IPS-18a (cell line): ENCODE measurements around the gene RBM14.
"Not testable (repeated sequence)": the region's sequence is repeated elsewhere in the genome, so short reads cannot be mapped to it uniquely, and the experiment has no call there.

Experiments
- H3K27ac ChIP-seq: one replicate; pipeline ENCODE4 v1.5.1; 2013; ENCODE audit warnings: low read length
- H3K27me3 ChIP-seq: one replicate; pipeline ENCODE4 v1.6.1; 2013; ENCODE audit warnings: mild to moderate bottlenecking, low read length; ENCODE audit not compliant: control insufficient read depth, insufficient read depth
- H3K36me3 ChIP-seq: one replicate; pipeline ENCODE4 v1.6.1; 2013; ENCODE audit warnings: low read depth, low read length; ENCODE audit not compliant: control insufficient read depth
- H3K4me1 ChIP-seq: one replicate; pipeline ENCODE4 v1.6.1; 2013; ENCODE audit warnings: low read depth, low read length; ENCODE audit not compliant: control insufficient read depth
- H3K4me3 ChIP-seq: one replicate; pipeline ENCODE4 v1.5.1; 2013; ENCODE audit warnings: low read length
- H3K9ac ChIP-seq: one replicate; pipeline ENCODE4 v1.6.1; 2013; ENCODE audit warnings: mild to moderate bottlenecking, low read length, moderate library complexity
- H3K9me3 ChIP-seq: one replicate; pipeline ENCODE4 v1.6.1; 2013; ENCODE audit warnings: low read depth, low read length; ENCODE audit not compliant: control insufficient read depth

Gene RBM14

DNA sequence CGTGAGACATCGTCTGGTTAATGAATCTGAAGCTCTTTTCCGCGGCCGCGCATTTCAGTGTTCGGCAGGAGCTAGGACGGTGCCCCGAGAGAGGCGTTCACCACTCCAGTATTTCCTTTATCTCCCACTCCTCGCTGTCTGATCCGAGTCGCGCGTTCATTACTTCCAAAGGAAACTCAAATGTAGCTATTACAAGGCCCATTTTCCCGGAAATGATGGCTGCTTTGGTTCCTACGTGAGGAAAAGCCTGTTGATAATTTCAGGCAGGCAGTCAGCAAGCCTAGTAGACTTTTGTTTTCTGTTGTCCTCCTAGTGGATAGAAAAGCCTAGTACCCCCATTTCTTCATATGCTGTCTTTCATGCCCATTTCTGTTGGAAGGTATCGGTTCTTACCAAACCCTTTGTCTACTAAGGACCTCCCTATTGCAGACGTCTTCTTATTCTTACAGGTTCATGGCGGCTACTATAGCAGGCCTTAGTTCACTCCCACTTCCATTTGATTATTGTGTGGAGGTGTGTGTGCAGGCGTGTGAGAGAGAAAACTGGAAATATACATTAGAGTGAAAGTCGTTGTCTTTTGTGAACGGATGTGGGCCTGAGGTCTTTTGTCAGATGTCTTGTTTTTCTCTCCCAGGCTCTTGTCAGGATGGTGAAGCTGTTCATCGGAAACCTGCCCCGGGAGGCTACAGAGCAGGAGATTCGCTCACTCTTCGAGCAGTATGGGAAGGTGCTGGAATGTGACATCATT lies 22.8 kb downstream of the RBM14 start:
- H3K9me3 ChIP-seq, result no peaks in the 10 kb centered on the region
- peaks cover 36% of the 10 kb centered on the region for H3K4me1 ChIP-seq
- H3K27me3 ChIP-seq, result no peaks in the 10 kb centered on the region
- H3K9ac ChIP-seq, result peak overlapping the region; percentile 100
- peaks cover 44% of the 10 kb centered on the region for H3K36me3 ChIP-seq
- peak overlapping the region; percentile 100 for H3K4me3 ChIP-seq
- H3K27ac ChIP-seq, result peak overlapping the region; percentile 97

DNA sequence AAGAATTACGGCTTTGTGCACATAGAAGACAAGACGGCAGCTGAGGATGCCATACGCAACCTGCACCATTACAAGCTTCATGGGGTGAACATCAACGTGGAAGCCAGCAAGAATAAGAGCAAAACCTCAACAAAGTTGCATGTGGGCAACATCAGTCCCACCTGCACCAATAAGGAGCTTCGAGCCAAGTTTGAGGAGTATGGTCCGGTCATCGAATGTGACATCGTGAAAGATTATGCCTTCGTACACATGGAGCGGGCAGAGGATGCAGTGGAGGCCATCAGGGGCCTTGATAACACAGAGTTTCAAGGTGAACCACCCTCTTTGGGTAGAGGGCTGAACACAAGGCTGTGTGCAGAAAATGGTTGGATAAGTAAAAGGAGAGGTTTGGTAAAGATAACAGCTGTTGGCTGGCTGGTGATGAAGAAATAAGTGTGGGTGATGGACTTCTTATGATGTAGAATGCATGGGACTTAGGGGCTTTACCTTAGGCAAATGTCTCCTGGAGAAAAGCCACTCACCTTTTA lies 23.4 kb downstream of the RBM14 start:
- Histone ChIP-seq H3K4me3 (peak overlapping the region; percentile 100), H3K36me3 (peaks cover 50% of the 10 kb centered on the region), H3K4me1 (peaks cover 36% of the 10 kb centered on the region), H3K9ac (peak overlapping the region; percentile 100)
- H3K9me3 ChIP-seq, H3K27me3 ChIP-seq, H3K27ac ChIP-seq: not testable (repeated sequence)

DNA sequence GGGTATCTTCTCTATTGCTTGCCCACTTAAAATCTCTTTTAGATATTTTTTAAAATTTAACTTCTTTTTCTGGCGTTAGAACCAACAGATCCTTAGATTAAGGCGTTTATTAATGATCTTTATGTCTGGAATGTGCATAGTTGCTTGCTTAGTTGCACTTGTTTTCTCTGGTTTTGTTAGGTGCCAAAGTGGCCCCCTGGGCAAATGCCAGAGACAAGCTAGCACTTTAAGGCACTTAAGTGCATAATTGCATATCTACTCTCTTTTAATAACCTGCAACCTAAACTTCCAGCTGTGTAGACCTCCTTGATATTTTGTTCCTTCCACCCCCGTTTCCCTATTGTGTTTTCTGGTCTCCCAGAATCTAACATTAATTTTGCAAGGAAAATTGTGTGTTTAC lies 25.4 kb downstream of the RBM14 start:
- peak overlapping the region; percentile 100 for H3K4me3 ChIP-seq
- H3K4me1 ChIP-seq, result peaks cover 36% of the 10 kb centered on the region
- H3K27me3 ChIP-seq, result no peaks in the 10 kb centered on the region
- no peak overlapping the region for H3K27ac ChIP-seq
- H3K9ac ChIP-seq, result peak overlapping the region; percentile 10
- peaks cover 70% of the 10 kb centered on the region for H3K36me3 ChIP-seq
- no peaks in the 10 kb centered on the region for H3K9me3 ChIP-seq

DNA sequence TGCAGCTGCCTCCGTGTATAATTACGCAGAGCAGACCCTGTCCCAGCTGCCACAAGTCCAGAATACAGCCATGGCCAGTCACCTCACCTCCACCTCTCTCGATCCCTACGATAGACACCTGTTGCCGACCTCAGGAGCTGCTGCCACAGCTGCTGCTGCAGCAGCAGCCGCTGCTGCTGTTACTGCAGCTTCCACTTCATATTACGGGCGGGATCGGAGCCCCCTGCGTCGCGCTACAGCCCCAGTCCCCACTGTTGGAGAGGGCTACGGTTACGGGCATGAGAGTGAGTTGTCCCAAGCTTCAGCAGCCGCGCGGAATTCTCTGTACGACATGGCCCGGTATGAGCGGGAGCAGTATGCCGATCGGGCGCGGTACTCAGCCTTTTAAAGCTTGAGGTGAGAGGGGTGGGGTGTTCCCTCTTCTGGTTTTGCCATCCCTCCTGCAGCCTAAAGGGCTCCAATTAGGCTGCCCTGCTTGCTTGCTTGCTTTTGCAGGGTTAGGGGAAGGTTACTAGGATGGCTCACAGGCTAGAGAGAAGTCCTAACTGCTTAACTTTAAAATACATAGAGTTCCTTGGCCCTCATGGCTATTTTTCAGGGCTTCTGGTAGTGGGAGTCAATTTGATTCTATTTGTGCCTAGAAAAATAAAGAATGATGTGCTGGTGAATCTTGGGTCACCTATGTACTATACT lies 27.5 kb downstream of the RBM14 start:
- peaks cover 83% of the 10 kb centered on the region for H3K36me3 ChIP-seq
- peak overlapping the region; percentile 4 for H3K4me3 ChIP-seq
- H3K9me3 ChIP-seq, result no peaks in the 10 kb centered on the region
- peaks cover 26% of the 10 kb centered on the region for H3K4me1 ChIP-seq
- H3K27me3 ChIP-seq, result no peaks in the 10 kb centered on the region
- no peak overlapping the region for H3K27ac ChIP-seq
- H3K9ac ChIP-seq, result no peak overlapping the region

DNA sequence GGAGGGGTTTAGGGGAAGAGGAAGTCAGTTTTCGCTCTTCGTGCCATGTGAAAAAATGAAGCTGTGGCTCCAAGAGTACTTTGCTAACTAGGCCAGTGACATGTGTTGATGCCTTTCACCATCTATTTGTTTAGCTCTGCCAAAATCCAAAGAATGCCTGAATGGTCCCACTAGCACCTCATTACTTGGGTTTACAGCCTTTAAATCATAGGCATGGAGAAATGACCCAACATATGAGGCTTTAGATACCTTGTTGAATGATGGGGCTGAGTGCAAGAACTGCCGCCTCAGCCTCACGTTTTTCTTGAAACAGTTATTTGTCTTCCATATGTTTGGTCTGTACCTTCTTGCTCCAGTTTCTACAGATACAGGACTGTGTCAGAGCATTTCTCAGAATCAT lies 30.4 kb downstream of the RBM14 start:
- Histone ChIP-seq H3K27ac (no peak overlapping the region), H3K9me3 (no peaks in the 10 kb centered on the region), H3K4me3 (no peak overlapping the region), H3K27me3 (no peaks in the 10 kb centered on the region), H3K36me3 (peaks cover 79% of the 10 kb centered on the region), H3K4me1 (peaks cover 9% of the 10 kb centered on the region), H3K9ac (no peak overlapping the region)

DNA sequence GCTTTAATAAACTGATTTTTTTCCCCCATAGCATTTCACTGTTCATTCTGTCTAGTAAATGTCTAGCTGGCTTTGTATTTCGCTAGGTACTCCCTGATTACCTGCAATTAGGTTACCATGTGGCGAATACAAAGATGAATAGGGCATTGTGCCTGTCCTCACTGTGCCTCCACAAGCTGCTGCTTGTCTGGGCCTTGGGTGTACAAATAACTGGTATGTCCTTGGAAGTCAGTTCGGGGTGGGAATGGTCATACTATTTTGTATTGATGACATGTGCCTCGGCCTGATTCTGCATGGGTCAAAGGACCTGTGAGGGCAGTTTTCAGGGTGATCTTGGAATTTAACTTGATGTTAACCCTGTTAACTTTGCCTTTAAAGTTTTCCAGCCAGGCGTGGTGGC lies 33.5 kb downstream of the RBM14 start:
- Histone ChIP-seq H3K9me3 (no peaks in the 10 kb centered on the region), H3K27me3 (no peaks in the 10 kb centered on the region), H3K4me1 (no peaks in the 10 kb centered on the region), H3K9ac (no peak overlapping the region), H3K27ac (no peak overlapping the region), H3K4me3 (no peak overlapping the region), H3K36me3 (peaks cover 59% of the 10 kb centered on the region)

DNA sequence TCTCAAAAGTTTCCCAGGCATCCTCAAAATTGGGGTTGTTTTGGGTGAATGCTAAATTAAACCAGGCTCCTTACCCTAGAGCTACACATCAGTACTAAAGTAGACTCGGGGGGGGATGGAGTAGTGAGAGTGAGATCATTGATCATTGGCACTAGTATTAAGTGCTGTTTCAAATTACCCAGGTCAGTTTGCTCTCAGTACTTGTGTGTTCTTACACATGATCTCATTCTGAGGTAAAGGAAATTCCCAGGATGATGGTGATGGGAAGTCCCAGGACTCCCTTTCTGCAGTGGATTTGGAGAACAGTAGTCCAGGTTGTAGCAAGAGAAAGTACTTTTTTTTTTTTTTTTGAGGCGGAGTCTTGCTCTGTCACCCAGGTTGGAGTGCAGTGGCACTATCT lies 34.6 kb downstream of the RBM14 start:
- H3K27me3 ChIP-seq, result no peaks in the 10 kb centered on the region
- H3K4me1 ChIP-seq, result no peaks in the 10 kb centered on the region
- no peak overlapping the region for H3K27ac ChIP-seq
- no peaks in the 10 kb centered on the region for H3K9me3 ChIP-seq
- no peak overlapping the region for H3K4me3 ChIP-seq
- H3K36me3 ChIP-seq, result peaks cover 48% of the 10 kb centered on the region
- no peak overlapping the region for H3K9ac ChIP-seq

DNA sequence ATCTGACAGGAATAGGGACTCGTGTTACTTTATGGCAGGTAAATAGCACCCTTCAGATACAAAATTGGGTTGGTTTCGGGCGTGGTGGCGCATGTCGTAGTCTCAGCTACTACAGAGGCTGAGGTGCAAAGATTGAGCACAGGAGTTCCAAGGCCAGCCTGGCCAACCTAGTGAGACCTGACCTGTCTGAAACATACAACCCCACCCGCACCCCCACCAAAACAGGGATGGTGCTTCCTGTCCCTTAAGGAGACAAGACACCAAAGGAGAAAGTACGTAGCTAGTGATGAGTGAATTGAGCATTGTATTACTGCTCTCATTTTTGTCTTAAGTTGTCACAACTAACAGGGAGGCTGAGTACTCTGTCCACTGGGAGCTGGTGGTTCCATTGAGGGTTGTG lies 36.2 kb downstream of the RBM14 start:
- H3K27me3 ChIP-seq, result no peaks in the 10 kb centered on the region
- H3K36me3 ChIP-seq, result peaks cover 32% of the 10 kb centered on the region
- H3K9ac ChIP-seq, result no peak overlapping the region
- H3K4me1 ChIP-seq, result no peaks in the 10 kb centered on the region
- H3K9me3 ChIP-seq, result no peaks in the 10 kb centered on the region
- no peak overlapping the region for H3K4me3 ChIP-seq
- H3K27ac ChIP-seq, result no peak overlapping the region

DNA sequence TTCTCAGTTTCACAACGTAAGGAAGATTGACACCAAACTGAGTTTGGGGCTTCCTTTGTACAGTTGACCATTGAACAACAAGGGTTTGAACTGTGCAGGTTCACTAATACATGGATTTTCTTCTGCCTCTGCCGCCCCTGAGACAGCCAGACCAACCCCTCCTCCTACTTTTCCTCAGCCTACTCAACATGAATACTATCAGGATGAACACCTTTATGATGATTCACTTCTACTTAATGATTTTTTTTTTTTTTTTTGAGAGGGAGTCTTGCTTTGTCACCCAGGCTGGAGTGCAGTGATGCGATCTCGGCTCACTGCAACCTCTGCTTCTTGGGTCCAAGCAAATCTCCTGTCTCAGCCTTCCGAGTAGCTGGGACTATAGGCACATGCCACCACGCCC lies 36.7 kb downstream of the RBM14 start:
- Histone ChIP-seq H3K9me3 (no peaks in the 10 kb centered on the region), H3K27ac (no peak overlapping the region), H3K9ac (no peak overlapping the region), H3K4me1 (no peaks in the 10 kb centered on the region), H3K4me3 (no peak overlapping the region), H3K36me3 (peaks cover 30% of the 10 kb centered on the region), H3K27me3 (no peaks in the 10 kb centered on the region)

DNA sequence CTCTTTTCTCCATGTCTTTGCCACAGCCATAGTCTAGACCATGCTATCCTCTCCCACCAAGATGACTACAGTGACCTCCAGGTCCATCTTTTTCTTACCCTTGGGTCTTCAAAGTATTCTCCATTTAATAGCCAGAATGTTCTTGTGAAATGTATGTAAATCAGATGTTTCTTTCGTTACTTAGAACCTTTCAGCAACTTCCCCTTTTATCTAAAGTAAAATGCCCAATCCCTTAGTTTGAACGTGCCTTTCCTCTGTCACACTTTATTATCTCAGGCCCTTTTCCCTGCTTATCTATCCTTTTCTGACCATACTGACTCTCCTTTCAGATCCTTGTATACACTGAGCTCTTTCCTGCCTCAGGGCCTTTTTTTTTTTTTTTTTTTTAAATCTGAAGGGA lies 43.3 kb downstream of the RBM14 start:
- no peak overlapping the region for H3K9ac ChIP-seq
- no peak overlapping the region for H3K4me3 ChIP-seq
- H3K4me1 ChIP-seq, result no peaks in the 10 kb centered on the region
- peaks cover 21% of the 10 kb centered on the region for H3K36me3 ChIP-seq
- H3K27ac ChIP-seq, result no peak overlapping the region
- H3K9me3 ChIP-seq, result no peaks in the 10 kb centered on the region
- H3K27me3 ChIP-seq, result no peaks in the 10 kb centered on the region

DNA sequence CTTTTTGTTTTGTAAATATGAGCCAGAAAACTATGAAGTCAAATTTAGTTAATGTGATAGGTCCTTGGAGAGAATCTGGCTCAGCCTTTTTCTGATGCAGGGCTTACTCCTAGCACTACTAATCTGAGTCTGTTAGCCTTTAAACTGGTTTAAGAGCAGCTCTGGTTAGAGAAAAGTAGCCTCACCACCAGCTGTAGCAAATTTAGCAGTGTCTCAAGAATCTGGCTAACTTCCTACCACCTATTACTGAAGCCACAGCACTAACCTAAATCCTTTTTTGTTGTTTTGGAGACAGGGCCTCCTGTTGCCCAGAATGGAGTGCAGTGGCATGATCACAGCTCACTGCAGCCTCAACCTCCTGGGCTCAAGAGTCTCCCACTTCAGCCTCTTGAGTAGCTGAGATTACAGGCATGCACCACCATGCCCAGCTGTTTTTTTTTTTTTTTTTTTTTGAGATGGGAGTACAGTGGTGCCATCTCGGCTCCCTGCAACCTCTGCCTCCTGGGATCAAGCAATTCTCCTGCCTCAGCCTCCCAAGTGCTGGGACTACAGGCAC lies 47.4 kb downstream of the RBM14 start:
- Histone ChIP-seq H3K36me3 (peaks cover 59% of the 10 kb centered on the region), H3K4me1 (no peaks in the 10 kb centered on the region), H3K27me3 (no peaks in the 10 kb centered on the region), H3K9me3 (no peaks in the 10 kb centered on the region), H3K27ac (no peak overlapping the region), H3K4me3 (no peak overlapping the region), H3K9ac (no peak overlapping the region)
